ENCODE results near the gene XPR1. TPM values are rescaled to one million over a fixed set of nuclear protein-coding genes. Genes with fewer than 3 reads are reported as not detected.

XPR1 gene
- total RNA-seq, 3 donors from 2014 or later (not counting 1 experiment from before 2014, with no cell fraction given): 14.8 to 18.2 (median 16.7) TPM

GRCh38 chr1:180672105-180672504 is 40.3 kb downstream of the XPR1 start:
- peaks cover 44 to 51% of the 10 kb centered on the region in 2 donors for H3K4me1 Mint-ChIP-seq
- no peaks in the 10 kb centered on the region for H3K27me3 Mint-ChIP-seq (ENCODE audit: low read depth in 2 of 2)
- no peak overlapping the region for H3K27ac Mint-ChIP-seq
- H3K9me3 Mint-ChIP-seq: peaks cover 2 to 9% of the 10 kb centered on the region in 2 donors
- peaks cover 10% of the 10 kb centered on the region for H3K36me3 Mint-ChIP-seq
- no peak for ATAC-seq
- no peaks in the 10 kb centered on the region for H3K4me1 ChIP-seq (ENCODE audit: control insufficient read depth, insufficient read depth, low read length)
- no peak overlapping the region for H3K4me3 ChIP-seq (ENCODE audit: low read length)
- DNase-seq: no peak
- H3K4me3 Mint-ChIP-seq: no peak overlapping the region
- no peak overlapping the region for H3K27ac ChIP-seq (ENCODE audit: low read length)
- peaks cover 8% of the 10 kb centered on the region for H3K9me3 ChIP-seq (ENCODE audit: control insufficient read depth, insufficient read depth, low read length)
- no peaks in the 10 kb centered on the region for H3K36me3 ChIP-seq (ENCODE audit: control insufficient read depth, insufficient read depth, low read length)
- no peaks in the 10 kb centered on the region for H3K27me3 ChIP-seq (ENCODE audit: control insufficient read depth, insufficient read depth, low read length)
- TF ChIP-seq, protein P1, sequence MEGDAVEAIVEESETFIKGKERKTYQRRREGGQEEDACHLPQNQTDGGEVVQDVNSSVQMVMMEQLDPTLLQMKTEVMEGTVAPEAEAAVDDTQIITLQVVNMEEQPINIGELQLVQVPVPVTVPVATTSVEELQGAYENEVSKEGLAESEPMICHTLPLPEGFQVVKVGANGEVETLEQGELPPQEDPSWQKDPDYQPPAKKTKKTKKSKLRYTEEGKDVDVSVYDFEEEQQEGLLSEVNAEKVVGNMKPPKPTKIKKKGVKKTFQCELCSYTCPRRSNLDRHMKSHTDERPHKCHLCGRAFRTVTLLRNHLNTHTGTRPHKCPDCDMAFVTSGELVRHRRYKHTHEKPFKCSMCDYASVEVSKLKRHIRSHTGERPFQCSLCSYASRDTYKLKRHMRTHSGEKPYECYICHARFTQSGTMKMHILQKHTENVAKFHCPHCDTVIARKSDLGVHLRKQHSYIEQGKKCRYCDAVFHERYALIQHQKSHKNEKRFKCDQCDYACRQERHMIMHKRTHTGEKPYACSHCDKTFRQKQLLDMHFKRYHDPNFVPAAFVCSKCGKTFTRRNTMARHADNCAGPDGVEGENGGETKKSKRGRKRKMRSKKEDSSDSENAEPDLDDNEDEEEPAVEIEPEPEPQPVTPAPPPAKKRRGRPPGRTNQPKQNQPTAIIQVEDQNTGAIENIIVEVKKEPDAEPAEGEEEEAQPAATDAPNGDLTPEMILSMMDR (IDR thresholded peaks at IDR 0.05): no peak
- intact Hi-C loops (cut with micrococcal nuclease): no loop called here

DNA sequence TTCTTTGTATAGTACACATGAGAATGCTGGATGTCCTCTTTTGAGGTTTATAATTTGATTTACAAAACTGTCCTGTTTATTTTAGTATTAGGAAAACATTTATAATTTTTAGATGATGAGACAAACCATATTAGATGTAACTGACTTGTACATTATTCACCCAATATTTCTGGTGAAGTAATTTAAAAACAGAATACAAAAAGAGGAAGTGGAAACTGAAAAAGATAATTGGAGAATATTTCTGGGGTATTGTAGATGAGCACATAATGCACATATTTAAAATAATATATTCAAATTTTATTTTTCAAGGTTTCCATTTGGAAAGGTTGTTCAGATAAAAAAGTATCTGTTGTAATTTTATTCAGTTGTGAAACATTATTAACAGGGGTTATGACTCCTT is 40.7 kb downstream of the XPR1 start:
- DNase-seq: no peak
- TF ChIP-seq, protein P1 (IDR thresholded peaks at IDR 0.05): no peak
- intact Hi-C loops (cut with micrococcal nuclease): no loop called here
- no peak for ATAC-seq
- no peak overlapping the region for H3K27ac ChIP-seq (ENCODE audit: low read length)
- no peak overlapping the region for H3K4me3 Mint-ChIP-seq
- H3K4me1 Mint-ChIP-seq: peaks cover 44 to 51% of the 10 kb centered on the region in 2 donors
- H3K27me3 Mint-ChIP-seq (ENCODE audit: low read depth in 2 of 2): no peaks in the 10 kb centered on the region
- H3K9me3 ChIP-seq (ENCODE audit: control insufficient read depth, insufficient read depth, low read length): peaks cover 8% of the 10 kb centered on the region
- no peak overlapping the region for H3K4me3 ChIP-seq (ENCODE audit: low read length)
- peaks cover 2 to 9% of the 10 kb centered on the region in 2 donors for H3K9me3 Mint-ChIP-seq
- H3K27ac Mint-ChIP-seq: no peak overlapping the region
- H3K36me3 ChIP-seq (ENCODE audit: control insufficient read depth, insufficient read depth, low read length): no peaks in the 10 kb centered on the region
- no peaks in the 10 kb centered on the region for H3K27me3 ChIP-seq (ENCODE audit: control insufficient read depth, insufficient read depth, low read length)
- no peaks in the 10 kb centered on the region for H3K4me1 ChIP-seq (ENCODE audit: control insufficient read depth, insufficient read depth, low read length)
- peaks cover 10% of the 10 kb centered on the region for H3K36me3 Mint-ChIP-seq

DNA sequence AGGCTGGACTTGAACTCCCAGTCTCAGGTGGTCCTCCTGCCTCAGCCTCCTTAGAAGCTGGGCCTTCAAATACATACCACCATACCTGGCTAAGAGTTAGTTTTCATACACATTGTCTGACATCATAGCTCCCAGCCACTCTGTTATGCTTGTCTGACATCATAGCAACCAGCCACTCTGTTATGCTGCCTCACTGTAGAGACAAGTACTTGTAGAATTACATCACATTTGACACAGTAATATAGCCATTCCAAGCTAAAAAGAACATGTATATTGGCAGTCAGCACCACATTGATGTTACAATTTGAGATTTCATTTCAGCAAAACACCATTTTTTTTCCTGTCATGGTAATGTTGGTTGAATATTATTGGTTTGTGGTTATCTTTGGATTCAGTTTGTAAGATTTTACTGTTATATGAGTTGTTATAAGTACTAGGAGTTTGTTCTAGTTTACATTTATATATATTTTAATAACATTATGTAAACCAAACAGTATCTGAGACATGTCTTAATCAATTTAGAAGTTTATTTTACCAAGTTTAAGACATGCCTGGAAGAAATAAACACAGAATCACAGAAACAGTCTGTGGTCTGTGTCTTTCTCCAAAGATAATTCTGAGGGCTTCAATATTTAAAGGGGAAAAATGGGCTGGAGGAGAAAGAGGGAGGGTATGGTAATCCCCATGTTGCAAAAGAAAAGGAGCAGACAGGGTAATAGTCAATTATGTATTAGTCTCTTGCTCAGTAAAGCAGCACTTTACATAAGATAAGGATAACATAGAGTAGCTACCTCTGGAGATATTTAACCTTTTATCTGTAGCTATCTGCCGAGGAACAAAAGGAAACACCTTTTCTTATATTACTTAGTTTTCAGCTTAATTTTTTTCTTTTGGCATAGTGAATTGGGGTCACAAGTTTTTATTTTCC is 43.0 kb downstream of the XPR1 start:
- H3K36me3 ChIP-seq (ENCODE audit: control insufficient read depth, insufficient read depth, low read length): no peaks in the 10 kb centered on the region
- ATAC-seq (no peak), DNase-seq (no peak)
- H3K4me3 Mint-ChIP-seq: no peak overlapping the region
- no peaks in the 10 kb centered on the region for H3K4me1 ChIP-seq (ENCODE audit: control insufficient read depth, insufficient read depth, low read length)
- no CpG with 5 or more reads among the region's 1 CpG for WGBS (ENCODE audit: insufficient coverage)
- no peak overlapping the region for H3K4me3 ChIP-seq (ENCODE audit: low read length)
- H3K27me3 Mint-ChIP-seq (ENCODE audit: low read depth in 2 of 2): no peaks in the 10 kb centered on the region
- peak overlapping the region in 1 of 2 donors; percentile 29 for H3K27ac Mint-ChIP-seq
- TF ChIP-seq, protein P1 (IDR thresholded peaks at IDR 0.05): no peak
- H3K9me3 Mint-ChIP-seq: peaks cover 2 to 9% of the 10 kb centered on the region in 2 donors
- H3K4me1 Mint-ChIP-seq: peaks cover 45% of the 10 kb centered on the region in 2 donors
- intact Hi-C loops (cut with micrococcal nuclease): no loop called here
- H3K27me3 ChIP-seq (ENCODE audit: control insufficient read depth, insufficient read depth, low read length): no peaks in the 10 kb centered on the region
- no peak overlapping the region for H3K27ac ChIP-seq (ENCODE audit: low read length)
- H3K36me3 Mint-ChIP-seq: peaks cover 16% of the 10 kb centered on the region
- peaks cover 12% of the 10 kb centered on the region for H3K9me3 ChIP-seq (ENCODE audit: control insufficient read depth, insufficient read depth, low read length)

Measured in natural killer cell (primary cell).